COR-L47 (cell line): Measurements from ENCODE around the gene ACSL3.
A peak's percentile ranks its signal among the peaks of the same experiment; 100 is the strongest.
"Not testable (repeated sequence)": the region's sequence is repeated elsewhere in the genome, so short reads cannot be mapped to it uniquely, and the experiment has no call there.

ENCODE experiments used
- DNase-seq: peaks from one replicate; lab custom pipeline; 2025; lab: John Stamatoyannopoulos, UW

The ACSL3 gene

GRCh38 chr2:222978850-222979249 is 118.0 kb downstream of the ACSL3 start:
- no peak for DNase-seq

DNA sequence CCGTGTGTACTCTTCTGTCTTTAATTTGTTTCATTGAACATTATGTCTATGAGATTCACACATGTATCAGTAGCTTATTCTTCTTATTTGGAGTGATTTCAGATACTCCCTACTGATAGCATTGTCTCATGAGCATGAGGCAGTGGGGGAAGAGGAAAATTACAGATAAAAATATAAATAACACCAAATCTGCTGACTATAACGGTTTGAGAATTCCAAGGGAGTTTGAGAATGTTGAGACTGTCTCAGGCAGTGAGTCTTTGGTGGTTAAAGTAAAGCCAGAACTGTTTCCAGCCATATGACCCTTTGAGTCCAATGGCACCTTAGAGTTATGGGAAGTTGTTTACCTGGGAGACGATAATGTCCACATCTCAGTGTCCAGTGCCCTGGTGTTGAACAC is 118.6 kb downstream of the ACSL3 start:
- no peak for DNase-seq

DNA sequence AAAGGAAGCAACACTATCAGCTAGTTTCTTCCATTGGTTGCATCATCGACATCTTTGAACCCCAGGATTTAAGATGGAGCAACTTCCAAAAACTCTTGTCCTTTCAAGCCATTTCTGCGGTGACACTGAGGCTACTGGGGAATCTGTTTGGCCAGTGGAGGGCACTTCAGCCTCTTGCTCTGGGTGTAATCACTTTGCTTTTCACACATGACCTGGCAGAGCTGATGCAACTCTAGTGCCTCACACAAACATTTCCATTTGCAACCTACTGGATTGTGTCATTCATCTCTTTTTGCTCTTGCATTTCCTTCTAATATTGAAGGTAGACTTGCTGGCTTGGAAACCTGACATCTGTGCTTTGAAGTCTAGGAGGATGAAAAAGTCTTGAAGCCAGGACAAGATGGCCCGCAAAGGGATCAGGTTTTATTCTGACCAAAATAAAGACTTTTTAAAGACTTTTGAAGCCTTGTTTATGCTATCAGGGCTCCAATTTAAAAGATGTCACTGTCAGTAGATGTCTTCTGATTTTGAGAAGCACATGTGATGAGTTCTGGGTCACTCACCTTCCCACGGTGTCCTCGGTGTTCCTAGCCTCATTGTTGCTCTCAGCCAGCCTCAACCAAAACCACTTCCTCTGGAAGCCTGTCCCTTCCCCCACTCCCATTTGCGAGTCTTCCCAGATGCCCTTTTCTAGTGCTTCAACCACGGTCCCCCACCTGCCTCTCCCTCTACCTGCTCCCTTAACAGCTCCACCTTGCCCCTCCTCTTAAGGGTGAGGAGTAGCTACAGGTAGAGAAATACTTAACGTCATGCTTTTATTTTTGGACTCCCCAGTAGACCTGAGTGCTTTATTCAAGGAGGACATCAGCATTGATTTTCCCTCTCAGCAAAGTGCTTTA is 121.4 kb downstream of the ACSL3 start:
- DNase-seq = peak; percentile 61

GRCh38 chr2:222982909-222983265 is 122.1 kb downstream of the ACSL3 start:
- no peak for DNase-seq

GRCh38 chr2:222984908-222985307 is 124.1 kb downstream of the ACSL3 start:
- DNase-seq = no peak

GRCh38 chr2:222989431-222989830 is 128.6 kb downstream of the ACSL3 start:
- DNase-seq = no peak

- not testable (repeated sequence) for DNase-seq
Measured at GRCh38 chr2:222990206-222990605, 129.4 kb downstream of the ACSL3 start.

DNA sequence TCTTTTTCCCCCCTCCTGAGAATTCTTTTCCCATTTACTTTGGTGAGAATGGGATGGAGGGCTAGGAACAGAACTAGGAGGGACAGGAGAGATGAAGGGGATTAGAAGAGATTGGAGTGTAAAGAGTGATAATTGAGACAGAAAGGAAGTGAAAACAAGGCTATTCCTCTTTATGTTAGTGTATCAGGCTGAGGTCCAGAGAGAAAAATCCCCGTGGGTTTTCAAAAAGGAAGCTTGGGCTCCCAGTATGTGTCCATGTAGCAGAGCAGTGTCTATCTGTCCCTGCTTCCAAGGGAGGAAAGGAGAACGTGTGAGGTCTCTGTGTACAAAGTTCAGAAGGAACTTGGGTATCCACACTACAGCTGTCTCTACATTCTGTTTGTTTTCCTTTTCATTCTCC is 131.3 kb downstream of the ACSL3 start:
- no peak for DNase-seq
